GM21447 (cell line): ENCODE data around the gene SOX10.
"Not testable (repeated sequence)": the region's sequence is repeated elsewhere in the genome, so short reads cannot be mapped to it uniquely, and the experiment has no call there.

Experiments
- ATAC-seq: cut with Tn5 transposase; IDR thresholded peaks from one replicate; pipeline ENCODE4 v1.9.1; 2021; ENCODE audit not compliant: unreplicated experiment

The SOX10 gene

GRCh38 chr22:37986371-37986770 is 2.0 kb upstream of the SOX10 start:
- ATAC-seq: no peak

DNA sequence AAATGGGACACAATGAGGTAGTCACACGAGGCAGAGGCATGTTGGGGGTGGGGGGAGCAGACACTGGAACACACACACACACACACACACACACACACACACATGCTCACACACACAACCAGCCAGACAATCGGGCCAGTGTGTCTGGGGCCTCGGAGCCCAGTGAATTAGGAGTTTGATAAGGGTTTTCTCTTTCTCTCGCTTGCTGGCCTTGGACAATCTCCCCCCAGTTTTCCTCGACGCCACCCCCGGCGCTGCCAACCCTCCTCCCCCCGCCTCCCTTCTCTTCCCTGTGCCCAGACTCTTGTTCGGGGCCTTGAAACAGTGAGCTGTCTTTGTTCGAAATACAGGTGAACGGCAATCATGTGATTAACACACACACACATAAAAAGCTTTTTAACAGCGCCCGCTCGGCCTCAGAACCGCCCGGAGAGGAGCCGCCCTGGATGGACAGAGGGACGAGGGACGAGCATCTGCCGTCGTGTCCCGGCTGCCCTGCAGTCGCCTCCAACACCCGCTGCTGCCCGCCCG is 1.5 kb upstream of the SOX10 start:
- ATAC-seq: no peak

DNA sequence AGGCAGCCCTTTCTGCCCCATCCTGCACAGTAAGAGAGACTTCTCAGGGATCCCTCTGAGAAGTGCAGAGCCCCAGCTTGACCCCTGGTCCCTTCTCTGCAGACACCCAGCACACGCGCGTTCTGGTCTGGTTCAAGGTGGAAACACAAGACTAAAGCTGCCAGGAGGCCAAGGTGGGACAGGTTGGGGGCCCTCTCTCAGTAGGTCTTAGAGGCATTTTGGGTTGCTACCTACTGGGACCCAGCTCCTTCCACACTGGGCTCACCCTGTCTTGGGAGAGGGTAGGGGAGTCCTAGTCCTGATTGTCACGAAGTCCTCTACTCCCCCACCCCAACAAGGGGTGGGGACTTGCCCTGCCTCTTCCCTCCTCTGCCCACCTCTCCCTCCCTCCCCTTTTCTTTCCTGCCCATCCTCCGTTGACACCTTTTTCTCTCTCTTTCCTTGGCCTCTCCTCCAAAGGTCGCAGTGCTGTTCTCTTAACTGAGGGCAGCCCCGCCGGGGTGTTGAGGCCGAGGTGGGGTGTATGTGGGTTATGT is 763 bp upstream of the SOX10 start:
- ATAC-seq: no peak

GRCh38 chr22:37982938-37983859 is 1.2 kb downstream of the SOX10 start:
- no peak for ATAC-seq

DNA sequence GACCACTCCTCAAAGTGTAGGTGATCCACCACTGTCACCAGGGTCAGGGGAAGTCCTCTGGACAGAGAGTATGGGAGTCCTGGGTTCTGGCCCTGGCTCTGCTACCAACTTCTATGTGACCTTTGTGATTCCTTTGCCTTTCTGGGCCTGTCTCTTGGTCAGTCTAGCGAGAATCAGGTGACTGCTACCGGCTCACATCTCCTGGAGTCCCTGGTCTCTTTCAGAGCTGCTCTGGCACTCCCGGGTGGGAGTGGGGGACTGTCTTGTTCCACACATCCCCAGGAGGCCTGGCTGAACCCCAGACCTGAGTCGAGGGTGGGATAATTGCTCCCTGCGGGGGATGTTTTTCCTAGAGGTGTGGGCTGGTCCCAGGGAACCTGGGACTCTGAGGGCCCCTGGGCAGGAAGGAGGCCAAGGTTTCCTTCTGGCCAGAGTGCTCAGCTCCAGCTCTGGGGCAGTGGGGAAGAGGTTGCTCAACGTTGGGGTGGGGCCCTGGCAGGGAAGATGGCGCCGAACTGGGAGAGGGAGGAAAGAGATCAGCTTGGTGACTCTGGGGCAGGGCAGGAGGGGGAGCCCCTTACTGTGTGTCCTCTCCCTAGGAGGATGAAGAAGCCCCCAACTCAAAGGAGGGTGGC is 2.1 kb downstream of the SOX10 start:
- ATAC-seq: no peak

- ATAC-seq: no peak
Measured at GRCh38 chr22:37981282-37982011, 2.9 kb downstream of the SOX10 start.

- no peak for ATAC-seq
Measured at GRCh38 chr22:37979782-37980181, 4.6 kb downstream of the SOX10 start.

DNA sequence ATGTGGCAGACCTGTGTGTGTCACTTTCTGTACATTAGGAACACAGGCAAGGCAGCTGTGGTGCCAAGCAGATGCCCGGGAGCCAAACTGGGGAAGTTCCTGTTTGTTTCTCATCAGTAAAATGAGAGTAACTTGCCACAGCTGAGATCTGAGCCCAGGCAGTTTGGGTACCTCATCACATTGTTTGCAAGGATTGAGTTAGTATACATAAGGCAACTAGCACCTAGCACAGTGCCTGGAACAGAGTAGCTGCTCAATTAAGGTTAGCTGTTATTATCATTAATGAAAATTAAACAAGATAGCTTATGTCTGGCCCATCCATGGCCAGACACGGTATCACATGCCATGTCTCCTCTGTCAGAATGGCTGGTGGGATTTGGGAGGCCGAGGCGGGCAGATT is 7.8 kb downstream of the SOX10 start:
- ATAC-seq: no peak

GRCh38 chr22:37976022-37976421 is 8.3 kb downstream of the SOX10 start:
- not testable (repeated sequence) for ATAC-seq

- ATAC-seq: no peak
Measured at GRCh38 chr22:37975153-37975552, 9.2 kb downstream of the SOX10 start.

GRCh38 chr22:37973271-37974170 is 10.8 kb downstream of the SOX10 start:
- ATAC-seq: no peak

DNA sequence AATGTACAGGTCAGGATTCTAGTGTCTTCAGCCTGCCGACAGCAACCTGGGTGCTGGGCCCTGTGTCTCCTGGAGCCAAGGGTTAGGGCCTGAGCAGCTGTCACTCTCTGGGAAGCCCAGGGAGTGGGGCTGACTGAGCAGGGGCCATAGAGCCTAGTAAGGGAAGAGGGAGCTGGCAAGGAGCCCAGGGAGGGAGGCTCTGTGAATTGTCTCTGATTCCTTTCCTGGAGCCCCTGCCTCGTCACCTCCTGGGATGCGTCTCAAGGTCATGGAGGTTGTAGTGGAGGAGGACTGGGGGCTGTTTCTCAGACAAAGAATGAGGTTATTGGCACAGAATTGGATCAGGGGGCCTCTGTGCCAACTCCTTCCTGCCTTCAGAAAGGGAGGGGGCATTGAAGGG is 11.8 kb downstream of the SOX10 start:
- ATAC-seq: no peak

DNA sequence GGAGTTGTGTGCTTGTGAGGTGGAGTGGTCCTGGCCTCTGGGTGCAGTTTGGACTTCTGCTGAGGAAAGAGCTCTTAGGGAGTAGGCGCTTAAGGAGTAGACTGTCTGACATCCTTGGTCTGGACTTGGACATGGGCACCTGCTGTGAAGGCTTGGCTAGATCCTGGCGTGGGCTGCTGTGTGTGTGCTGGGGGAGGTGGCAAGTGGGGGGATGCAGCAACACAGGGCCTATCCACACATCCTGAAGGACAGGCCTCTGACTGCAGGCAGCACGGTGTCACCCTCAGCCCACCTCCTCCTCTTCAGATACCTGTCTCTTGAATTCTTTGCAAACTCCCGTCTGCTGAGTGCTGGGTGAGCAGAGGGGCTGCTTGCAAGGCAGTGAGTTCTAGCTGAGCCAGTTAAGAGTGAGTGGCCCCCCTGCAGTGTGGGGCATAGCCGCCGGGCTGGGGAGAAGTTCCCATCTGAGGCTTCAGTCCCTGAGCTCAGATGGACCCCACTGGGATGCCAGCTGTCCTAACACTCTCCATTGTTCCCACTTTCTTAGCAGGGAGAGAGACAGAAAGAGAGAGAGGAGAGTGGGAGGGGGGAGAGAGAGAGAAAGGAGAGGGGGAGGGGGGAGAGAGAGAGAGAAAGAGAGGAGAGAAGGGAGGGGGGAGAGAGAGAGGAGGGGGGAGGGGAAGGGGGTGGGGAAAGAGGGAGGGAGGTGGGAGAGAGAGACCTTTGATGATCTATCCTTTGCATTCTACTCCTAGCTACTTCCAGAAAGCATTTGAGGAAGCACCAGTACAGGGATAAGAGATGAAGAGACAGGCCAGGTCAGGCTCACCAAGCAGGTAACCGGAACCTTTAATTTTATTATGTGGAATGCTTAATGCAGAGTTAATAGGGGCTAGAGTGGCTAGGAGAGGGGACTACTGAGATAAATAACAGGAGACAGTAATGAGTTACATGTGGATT is 12.6 kb downstream of the SOX10 start:
- ATAC-seq: no peak

- no peak for ATAC-seq
Measured at GRCh38 chr22:37970864-37971263, 13.5 kb downstream of the SOX10 start.

DNA sequence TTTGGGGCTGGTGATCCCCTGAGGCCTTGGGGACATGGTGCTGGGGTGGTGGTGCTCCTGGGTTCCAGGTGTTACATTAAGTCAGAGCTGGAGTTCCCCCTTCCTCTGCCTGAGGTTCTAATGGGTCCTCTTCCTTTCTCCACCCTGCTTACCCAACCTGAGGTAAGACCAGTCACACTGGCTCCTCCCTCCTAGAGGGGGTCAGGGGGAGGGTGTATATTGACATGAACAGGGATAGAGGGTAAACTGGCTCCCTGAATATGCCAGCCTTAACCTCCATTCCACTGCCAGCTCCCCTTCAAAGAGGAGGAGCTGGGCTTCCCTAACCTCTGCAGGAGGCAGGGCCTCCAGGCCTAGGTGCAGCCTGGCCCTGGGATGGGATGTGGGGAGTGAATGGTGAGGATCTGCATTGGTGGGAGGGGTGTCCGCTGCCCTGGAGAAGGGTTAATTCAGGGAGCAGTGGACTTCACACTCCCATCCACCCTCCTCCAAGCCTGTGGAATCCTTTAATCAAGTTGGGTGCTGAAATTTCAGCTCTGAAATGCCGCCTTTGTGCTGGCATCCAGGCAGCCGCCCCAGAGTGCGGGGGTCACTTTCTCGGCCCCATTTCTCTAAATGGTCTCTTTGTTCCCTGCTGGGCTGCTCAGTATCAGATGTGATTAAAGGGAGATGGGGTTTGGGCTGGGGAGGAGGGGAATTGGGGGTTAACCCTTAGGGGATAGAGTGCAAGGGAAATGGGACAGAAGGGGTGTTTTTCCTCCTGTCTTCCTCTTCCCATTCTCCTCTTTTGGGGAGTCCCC is 15.7 kb downstream of the SOX10 start:
- ATAC-seq: no peak

- no peak for ATAC-seq
Measured at GRCh38 chr22:37967637-37968451, 16.5 kb downstream of the SOX10 start.

DNA sequence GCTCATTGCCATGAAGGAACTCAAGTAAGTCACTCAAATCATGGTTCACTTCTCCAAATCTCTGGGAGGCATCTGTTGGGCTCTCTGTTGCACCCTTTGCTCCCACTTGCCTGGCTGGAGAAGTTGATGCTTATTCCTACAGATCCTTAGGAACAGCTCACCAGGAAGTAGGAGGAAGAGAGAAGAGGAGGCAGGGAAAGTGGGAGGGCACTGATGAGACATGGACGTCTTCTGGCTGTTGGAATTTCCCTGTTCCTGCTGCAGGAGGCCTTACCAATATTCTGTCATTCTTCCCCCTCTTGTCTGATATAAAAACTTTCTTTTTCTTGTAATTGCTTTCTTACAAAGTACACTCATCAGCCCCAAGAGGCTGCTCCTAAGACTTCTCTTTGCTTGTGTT is 17.2 kb downstream of the SOX10 start:
- no peak for ATAC-seq
